Activated CD8-positive, alpha-beta memory T cell treated with anti-CD3 and anti-CD28 coated beads, Interleukin-2, amount 50 U/mL, for 48 hours (primary cell): ENCODE results near the gene OSGEP.

Experiments
- DNase-seq: peaks from one replicate; pipeline ENCODE4 v3.0.0-alpha.2; 2020

Gene OSGEP

GRCh38 chr14:20428802-20429201 is 25.8 kb downstream of the OSGEP start:
- DNase-seq = no peak

DNA sequence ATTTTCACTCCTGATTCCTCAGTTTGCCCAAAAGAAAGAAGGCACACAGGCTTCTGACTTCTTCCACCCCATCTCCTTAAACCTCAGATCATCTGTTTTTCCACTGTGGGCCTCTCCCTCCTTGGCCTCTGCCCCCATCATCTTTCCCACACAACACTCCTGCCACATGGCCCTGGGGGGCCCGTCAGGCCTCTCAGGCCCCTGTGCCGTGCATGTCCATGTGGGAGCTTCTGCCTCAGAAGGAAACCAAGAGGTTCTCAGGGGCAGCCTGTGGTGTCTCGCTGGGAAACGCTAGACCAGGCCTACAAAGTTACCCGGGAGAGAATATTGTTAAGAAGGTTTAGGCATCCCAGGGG is 26.6 kb downstream of the OSGEP start:
- DNase-seq = no peak

DNA sequence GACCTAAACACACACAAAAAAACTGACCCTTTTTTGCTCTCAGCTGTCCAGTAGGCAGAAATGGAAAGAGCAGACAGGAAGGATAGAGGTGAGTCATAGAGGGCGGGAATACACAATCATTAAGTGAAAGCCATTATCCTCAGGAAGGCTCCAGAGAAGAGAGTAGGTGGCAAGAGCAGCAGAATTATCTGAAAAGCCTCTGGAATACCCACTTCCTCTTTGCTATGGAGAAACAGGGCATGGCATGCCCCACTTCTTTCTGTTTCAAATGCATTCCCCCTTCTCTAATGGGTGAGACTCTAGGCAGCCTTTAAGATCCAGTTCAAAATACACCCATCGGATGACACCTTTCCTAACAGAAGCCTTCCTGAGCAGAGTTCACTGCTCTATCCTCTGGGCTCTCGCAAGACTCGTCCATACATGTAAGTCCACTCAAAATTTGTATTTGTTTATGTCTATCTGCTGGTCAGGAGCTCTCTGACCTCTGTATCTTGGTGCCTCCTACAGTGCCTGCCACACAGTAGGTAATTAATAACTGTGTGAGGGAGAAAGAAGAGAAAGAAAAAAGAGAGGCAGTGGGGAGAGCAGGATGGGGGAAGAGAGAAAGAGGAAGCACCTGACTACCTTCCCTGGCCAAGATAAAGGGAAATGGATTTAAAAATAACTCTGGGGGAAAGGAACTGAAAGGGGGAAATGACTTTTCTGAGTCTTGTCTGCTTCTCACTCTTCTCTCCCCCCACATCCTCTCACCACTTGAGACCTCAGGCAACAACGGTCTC is 27.2 kb downstream of the OSGEP start:
- DNase-seq = no peak

GRCh38 chr14:20424851-20425250 is 29.8 kb downstream of the OSGEP start:
- no peak for DNase-seq

GRCh38 chr14:20422886-20423285 is 31.7 kb downstream of the OSGEP start:
- DNase-seq = no peak

DNA sequence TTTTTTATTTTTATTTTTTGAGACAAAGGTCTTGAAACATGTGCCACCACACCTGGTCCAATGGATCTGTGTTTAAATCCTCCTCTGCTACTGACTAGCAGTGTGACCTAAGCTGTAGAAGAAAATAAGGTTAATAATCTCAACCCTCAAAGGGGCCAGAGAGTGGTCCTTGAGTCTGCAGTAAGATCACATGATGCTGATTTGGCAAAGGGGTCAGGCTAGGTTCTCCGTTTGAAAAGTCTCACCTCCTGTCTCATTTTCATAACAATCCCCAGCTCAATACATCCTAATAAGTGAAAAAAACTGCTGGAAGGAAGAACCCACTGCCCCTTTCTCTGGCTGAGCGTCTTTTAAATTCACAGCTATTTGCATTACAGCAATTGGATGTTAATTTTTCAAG is 33.3 kb downstream of the OSGEP start:
- no peak for DNase-seq

- no peak for DNase-seq
Observed at GRCh38 chr14:20419419-20419818, 35.2 kb downstream of the OSGEP start.

- no peak for DNase-seq
Observed at GRCh38 chr14:20418501-20418909, 36.1 kb downstream of the OSGEP start.

DNA sequence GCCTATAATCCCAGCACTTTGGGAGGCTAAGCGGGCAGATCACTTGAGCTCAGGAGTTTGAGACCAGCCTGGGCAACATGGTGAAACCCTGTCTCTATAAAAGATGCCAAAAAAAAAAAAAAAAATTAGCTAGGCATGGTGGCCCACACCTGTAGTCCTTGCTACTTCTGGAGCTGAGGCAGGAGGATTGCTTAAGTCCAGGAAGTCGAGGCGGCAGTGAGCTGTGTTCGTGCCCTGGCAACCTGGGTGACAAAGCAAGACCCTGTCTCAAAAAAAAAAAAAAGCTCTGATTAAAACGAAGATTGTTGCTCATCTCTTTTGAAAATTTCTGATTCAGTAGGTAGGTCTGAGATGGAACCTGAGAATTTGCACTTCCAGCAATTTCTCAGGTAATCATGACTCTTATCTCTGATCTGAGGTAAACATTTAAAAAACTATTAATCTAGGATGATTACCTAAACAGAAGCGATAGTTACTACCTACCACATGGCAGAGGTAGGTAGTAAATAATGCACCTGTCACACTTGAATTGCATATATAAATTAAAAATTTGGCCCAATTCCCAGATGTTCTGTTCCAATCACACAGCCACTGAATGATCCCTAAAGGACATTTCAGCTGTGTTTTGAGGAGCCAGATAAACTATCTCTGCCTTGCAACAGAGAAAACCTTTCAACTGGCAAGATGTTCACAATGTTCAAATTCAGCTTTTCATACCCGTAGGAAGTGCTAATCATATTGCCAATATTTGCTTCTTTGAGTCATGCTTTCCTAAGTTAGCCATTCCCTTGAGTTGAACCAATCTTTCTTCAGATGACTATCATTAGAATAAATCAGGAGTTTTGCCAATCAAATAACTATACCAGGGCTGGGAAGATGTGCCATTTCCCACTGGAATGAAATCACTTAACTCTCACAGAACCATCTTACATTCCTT is 37.1 kb downstream of the OSGEP start:
- DNase-seq = no peak

- no peak for DNase-seq
Observed at GRCh38 chr14:20416223-20416622, 38.4 kb downstream of the OSGEP start.

- DNase-seq = no peak
Observed at GRCh38 chr14:20415782-20416206, 38.8 kb downstream of the OSGEP start.

GRCh38 chr14:20413744-20414082 is 40.9 kb downstream of the OSGEP start:
- DNase-seq = no peak

- peak; percentile 88 for DNase-seq
Observed at GRCh38 chr14:20412876-20413743, 41.5 kb downstream of the OSGEP start, which contains the start of gene TEP1. TEP1 (minus strand) TSS chr14:20413501; CDS start chr14:20408439, 5,062 bp downstream.

- no peak for DNase-seq
Observed at GRCh38 chr14:20412411-20412810, 42.2 kb downstream of the OSGEP start.

GRCh38 chr14:20409226-20409625 is 45.4 kb downstream of the OSGEP start:
- no peak for DNase-seq

- no peak for DNase-seq
Observed at GRCh38 chr14:20403521-20403920, 51.1 kb downstream of the OSGEP start.

GRCh38 chr14:20400965-20401593 is 53.5 kb downstream of the OSGEP start:
- DNase-seq = peak; percentile 58

DNA sequence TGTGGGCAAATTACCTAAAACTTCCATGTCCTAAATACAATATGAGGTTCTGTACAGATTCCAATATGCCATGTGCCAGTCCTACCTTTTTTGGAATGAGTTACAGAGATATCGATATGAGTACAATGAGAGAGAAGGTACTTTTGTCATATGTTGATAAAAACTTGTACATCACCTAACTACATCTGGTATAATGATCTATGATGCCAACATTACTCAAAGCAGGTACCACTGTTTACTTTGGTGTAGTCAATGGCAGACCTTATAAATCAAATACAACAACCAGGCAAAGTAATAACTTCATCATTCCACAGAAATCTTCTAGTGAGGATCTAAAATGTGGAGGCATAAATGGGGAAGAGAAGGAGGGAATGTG is 54.0 kb downstream of the OSGEP start:
- no peak for DNase-seq

DNA sequence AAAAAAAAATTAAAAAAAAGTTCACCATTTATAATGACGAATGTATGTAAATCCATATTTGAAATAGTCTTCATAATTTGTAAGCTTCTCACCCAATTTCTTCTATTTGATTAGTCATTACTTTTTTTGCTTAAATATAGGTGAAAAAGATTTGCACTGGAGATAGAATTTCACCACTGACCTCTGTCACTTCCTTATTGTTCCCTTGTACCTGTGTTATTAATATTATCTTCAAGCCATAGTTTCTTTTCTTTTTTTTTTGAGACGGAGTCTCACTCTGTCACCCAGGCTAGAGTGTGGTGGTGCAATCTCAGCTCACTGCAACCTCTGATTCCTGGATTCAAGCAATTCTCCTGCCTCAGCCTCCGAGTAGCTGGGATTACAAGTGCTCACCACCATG is 57.1 kb downstream of the OSGEP start:
- DNase-seq = no peak
